KMS-11 (cell line): ENCODE results near the gene MUL1.
A peak's percentile ranks its signal among the peaks of the same experiment; 100 is the strongest.

Experiments
- H2AFZ ChIP-seq: fragments of 200-600 bp; sonication (generic); 2 replicates; pipeline ENCODE4 v1.6.1; 2016; ENCODE audit warnings: antibody characterized with exemption, mixed run types, low read depth
- H3K27ac ChIP-seq: fragments of 200-600 bp; sonication (generic); 2 replicates; pipeline ENCODE4 v1.6.1; 2016; ENCODE audit warnings: mild to moderate bottlenecking, mixed run types
- H3K27me3 ChIP-seq: fragments of 200-600 bp; sonication (generic); 2 replicates; pipeline ENCODE4 v1.6.1; 2017; ENCODE audit warnings: mild to moderate bottlenecking, low read depth, mixed run types, moderate library complexity; ENCODE audit not compliant: insufficient read depth
- H3K36me3 ChIP-seq: fragments of 200-600 bp; sonication (generic); 2 replicates; pipeline ENCODE4 v1.6.1; 2017; ENCODE audit warnings: mild to moderate bottlenecking, mixed run types; ENCODE audit not compliant: insufficient read depth
- H3K4me1 ChIP-seq: fragments of 200-600 bp; sonication (generic); 2 replicates; pipeline ENCODE4 v1.6.1; 2016; ENCODE audit warnings: mild to moderate bottlenecking, low read depth, mixed run types; ENCODE audit not compliant: poor library complexity, severe bottlenecking
- H3K4me2 ChIP-seq: fragments of 200-600 bp; sonication (generic); 2 replicates; pipeline ENCODE4 v1.7.0; 2016; ENCODE audit warnings: mild to moderate bottlenecking, mixed run types
- H3K4me3 ChIP-seq: fragments of 200-600 bp; sonication (generic); IDR thresholded peaks from 2 replicates; pipeline ENCODE4 v1.6.1; 2017; ENCODE audit warnings: low read depth, low read length, mixed read lengths; ENCODE audit not compliant: insufficient read depth
- H3K79me2 ChIP-seq: fragments of 200-600 bp; sonication (generic); 2 replicates; pipeline ENCODE4 v1.6.1; 2016; ENCODE audit warnings: low read depth, mixed run types; ENCODE audit not compliant: insufficient read depth
- H3K9ac ChIP-seq: fragments of 200-600 bp; sonication (generic); 2 replicates; pipeline ENCODE4 v1.6.1; 2016; ENCODE audit warnings: mild to moderate bottlenecking, mixed run types
- H4K20me1 ChIP-seq: fragments of 200-600 bp; sonication (generic); 2 replicates; pipeline ENCODE4 v1.6.1; 2016; ENCODE audit warnings: mild to moderate bottlenecking, mixed run types; ENCODE audit not compliant: insufficient read depth
- CTCF ChIP-seq: fragments of 200-600 bp; sonication (generic); conservative IDR thresholded peaks from 2 replicates; pipeline ENCODE4 v1.6.1; 2017; ENCODE audit warnings: low read depth, mild to moderate bottlenecking, antibody characterized with exemption, low read length, moderate library complexity, mixed read lengths

MUL1 gene

GRCh38 chr1:20507564-20508410, at the start of gene MUL1:
MUL1 (minus strand) TSS chr1:20508151; CDS start chr1:20508024, 127 bp downstream.
- Histone ChIP-seq H4K20me1 (no peaks in the 10 kb centered on the region), H3K9ac (peak within 1 kb of the TSS; percentile 61; the same call in 1 of the 2 replicates), H3K79me2 (peaks cover 12% of the 10 kb centered on the region; the same call in 1 of the 2 replicates), H3K27me3 (no peaks in the 10 kb centered on the region; the same call in 1 of the 2 replicates), H3K4me1 (peaks cover 15% of the 10 kb centered on the region), H3K27ac (no peak within 1 kb of the TSS), H2AFZ (peak within 1 kb of the TSS; percentile 90), H3K4me2 (peak within 1 kb of the TSS; percentile 90), H3K36me3 (no peaks in the 10 kb centered on the region), H3K4me3 (peak within 1 kb of the TSS; percentile 79)
- TF ChIP-seq CTCF = no peak

GRCh38 chr1:20555758-20556120, 47.8 kb upstream of the MUL1 start:
- Histone ChIP-seq H2AFZ (no peak overlapping the region), H3K9ac (no peak overlapping the region), H3K4me1 (no peaks in the 10 kb centered on the region), H3K27ac (no peak overlapping the region), H3K4me2 (no peak overlapping the region), H4K20me1 (no peaks in the 10 kb centered on the region), H3K79me2 (no peaks in the 10 kb centered on the region), H3K36me3 (no peaks in the 10 kb centered on the region), H3K27me3 (peaks cover 61% of the 10 kb centered on the region), H3K4me3 (no peak overlapping the region)
- no peak for TF ChIP-seq CTCF

- Histone ChIP-seq H3K79me2 (no peaks in the 10 kb centered on the region), H2AFZ (no peak overlapping the region), H3K27me3 (peaks cover 58% of the 10 kb centered on the region; the same call in 1 of the 2 replicates), H3K4me1 (no peaks in the 10 kb centered on the region), H3K4me3 (no peak overlapping the region), H3K36me3 (no peaks in the 10 kb centered on the region), H4K20me1 (no peaks in the 10 kb centered on the region), H3K27ac (no peak overlapping the region), H3K9ac (no peak overlapping the region), H3K4me2 (no peak overlapping the region)
- TF ChIP-seq CTCF = no peak
These were observed 47.2 kb upstream of the MUL1 start for GRCh38 chr1:20555025-20555757.

DNA sequence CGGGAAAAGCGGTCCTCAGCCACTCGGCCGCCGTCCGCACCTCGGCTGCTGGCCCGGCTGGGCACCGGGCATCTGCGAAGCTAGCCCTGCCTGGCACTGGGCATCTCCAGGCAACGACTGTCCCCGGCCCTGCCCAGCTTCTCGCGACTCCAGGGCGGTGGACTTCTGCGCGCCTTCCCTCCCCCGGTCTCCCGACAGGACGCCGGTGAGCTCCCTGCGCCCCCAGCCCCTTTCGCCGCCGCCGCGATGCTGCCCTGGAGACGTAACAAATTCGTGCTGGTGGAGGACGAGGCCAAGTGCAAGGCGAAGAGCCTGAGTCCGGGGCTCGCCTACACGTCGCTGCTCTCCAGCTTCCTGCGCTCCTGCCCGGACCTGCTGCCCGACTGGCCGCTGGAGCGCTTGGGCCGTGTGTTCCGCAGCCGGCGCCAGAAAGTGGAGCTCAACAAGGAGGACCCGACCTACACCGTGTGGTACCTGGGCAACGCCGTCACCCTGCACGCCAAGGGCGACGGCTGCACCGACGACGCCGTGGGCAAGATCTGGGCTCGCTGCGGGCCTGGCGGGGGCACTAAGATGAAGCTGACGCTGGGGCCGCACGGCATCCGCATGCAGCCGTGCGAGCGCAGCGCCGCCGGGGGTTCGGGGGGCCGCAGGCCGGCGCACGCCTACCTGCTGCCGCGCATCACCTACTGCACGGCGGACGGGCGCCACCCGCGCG, 44.9 kb upstream of the MUL1 start:
- Histone ChIP-seq H4K20me1 (no peaks in the 10 kb centered on the region), H3K79me2 (no peaks in the 10 kb centered on the region), H3K4me2 (no peak overlapping the region), H2AFZ (no peak overlapping the region), H3K4me3 (no peak overlapping the region), H3K27me3 (peaks cover 62% of the 10 kb centered on the region; the same call in 1 of the 2 replicates), H3K4me1 (no peaks in the 10 kb centered on the region), H3K27ac (no peak overlapping the region), H3K9ac (no peak overlapping the region), H3K36me3 (no peaks in the 10 kb centered on the region)
- no peak for TF ChIP-seq CTCF
